Stromal cell of bone marrow (primary cell): ENCODE data around the gene PRPSAP2.

Experiments
- DNase-seq: peaks from one replicate; pipeline ENCODE4 v3.0.0-alpha.2; 2012; ENCODE audit warnings: low read depth

Gene PRPSAP2

DNA sequence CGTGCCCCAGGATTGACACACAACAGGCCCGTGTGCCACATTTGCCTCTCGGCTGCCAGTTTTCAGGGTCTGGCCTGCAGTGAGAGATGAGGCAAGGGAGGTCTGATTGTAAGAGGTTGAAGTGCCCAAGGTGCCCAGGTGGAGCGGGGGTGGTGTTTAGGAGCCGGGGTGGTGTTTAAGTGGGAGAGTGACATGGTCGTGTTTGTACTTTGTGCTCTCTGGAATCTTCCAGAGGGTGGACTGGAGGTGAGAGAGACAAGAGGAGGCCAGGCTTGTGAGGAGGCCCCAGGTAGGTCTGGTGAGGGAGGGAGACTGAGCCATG, 104.5 kb downstream of the PRPSAP2 start:
- no peak for DNase-seq

DNA sequence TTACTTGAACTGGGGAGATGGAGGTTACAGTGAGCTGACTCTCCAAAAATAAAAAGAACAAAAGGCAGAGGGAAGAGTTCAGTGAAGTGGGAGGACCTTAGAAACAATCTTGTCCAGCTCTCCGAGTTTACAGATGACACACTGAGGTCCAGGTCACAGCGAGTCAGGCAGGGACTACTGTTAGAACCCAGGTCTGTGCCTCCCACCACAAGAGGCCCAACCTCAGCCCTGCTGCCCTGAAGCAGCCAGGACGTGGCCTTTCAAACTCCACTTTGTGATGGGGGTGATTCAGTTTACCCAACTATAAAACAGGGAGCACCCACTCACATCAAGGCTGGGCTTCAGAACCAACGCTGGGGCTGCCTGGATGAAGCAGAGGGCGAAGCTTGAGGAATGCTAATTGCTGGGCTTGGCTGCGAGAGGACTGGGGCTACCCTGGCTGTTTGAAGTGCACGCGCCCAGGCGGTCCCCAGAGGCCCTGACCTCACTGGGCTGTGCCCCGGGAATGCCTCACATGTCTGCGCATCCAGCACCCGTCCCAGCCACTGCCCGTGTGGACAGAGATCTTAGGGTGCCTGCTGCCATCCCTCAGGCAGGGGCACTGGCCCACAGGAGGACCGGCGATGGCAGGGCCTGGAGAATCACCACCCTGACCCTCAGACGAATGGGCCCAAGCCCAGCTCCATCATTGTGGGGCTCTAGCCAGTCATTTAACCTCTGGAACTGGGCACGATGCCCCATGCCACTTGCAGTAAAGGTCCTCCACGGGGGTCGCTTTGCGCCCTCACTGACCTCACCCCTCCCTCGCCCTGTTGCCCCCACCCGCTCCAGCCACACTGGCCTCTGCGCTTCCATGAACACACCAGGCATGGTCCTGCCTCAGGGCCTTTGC, 105.4 kb downstream of the PRPSAP2 start:
- DNase-seq: no peak

DNA sequence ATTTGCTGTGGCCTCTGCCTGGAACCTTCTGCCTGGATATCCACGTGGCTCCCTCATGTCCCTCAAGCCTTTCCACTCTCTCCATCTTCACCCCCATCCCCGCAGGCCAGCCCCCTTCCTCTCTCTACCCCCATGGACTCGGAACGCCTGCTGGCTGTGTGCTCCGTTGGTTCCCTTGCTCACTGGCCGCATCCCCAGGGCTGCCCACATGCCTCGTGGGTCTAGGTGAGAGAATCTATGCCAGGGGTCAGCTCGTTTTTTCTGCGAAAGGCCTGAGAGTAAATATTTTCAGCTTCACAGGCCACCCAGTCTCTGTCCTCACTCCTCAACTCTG, 106.1 kb downstream of the PRPSAP2 start:
- DNase-seq: no peak

DNA sequence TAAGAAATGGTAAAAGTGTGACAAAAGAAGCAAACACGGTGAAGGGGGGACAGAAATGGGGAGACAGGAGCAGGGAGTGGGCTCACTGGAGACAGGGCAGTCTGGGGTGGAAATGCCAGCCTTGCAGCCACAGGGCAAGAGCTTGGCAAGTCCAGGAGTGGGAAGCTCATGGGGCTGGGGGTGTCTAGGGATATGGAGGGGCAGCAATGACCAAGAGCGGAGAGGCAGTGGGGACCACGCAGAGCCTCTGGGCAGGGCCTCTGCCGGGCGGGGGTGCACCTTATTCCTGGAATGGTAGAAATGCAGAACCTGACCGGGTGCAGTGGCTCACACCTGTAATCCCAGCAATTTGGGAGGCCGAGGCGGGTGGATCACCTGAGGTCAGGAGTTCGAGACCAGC, 106.6 kb downstream of the PRPSAP2 start:
- no peak for DNase-seq

DNA sequence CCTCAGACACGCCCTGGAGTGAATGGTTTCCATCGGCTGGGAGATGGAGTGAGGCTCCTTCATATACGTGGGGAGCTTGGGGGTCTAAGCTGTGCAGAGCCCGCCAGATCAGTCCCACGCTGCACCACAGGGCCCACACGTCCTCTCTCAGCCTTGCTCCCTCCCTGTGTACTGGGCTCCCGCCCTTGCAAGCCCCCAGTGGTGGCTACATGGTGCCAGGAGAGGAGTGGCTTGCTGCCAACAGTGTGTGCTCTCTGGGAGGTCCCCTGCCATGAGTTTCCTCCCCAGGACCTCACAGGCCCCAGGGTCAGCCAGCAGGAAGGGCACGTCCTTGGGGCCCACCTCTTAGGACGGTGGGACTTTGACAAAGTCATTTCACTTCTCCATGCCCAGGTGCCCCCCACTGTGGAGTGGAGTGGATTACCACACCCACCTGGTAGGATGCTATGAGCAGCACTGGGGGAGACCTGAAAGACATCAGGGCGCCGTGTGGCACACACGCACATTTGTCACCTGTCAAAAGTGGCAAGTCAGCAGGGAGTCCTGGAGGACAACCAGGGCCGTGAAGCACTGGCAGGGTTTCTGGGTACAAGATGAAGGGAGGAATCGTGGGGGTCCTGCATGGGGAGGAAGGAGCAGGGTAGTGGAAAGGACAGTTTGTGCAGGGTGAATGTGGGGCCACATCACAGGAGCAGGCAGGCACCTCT, 107.8 kb downstream of the PRPSAP2 start:
- no peak for DNase-seq

DNA sequence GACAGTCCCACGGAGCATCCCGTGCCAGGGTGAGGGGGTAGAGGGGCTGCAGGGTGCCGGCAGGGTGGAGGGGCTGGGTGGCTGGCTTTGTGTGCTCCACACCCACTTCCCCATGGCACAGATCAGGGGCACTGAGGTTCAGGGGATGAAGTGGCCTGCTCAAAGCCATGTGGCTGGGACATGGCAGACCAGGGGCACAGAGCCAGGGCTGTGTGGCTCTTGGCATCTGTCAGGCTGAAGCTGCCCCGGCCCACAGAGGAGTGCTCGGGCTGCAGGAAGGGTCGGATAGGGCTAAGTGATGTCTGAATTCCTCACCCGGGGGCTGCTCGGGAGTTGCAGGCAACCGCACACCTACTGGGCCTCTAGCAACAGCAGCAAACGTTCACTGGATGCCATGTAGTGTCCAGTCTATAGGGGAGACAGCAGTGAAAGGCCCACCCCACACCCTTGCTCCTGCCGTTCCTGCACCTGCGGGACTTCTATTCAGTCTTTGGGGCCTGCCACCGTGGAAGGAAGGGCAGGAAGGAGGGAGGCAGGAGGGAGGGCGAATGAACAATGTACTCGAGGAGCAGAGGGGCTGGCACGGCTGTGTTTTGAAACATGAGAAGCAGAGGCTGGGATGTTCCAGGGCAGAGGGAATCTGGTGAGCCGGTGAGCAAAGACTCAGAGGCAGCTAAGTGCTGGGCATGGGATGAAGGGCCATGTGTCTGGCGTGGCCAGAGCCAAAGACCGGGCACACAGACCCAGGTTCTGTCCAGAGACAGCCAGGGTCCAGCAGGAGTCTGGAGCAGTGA, 109.1 kb downstream of the PRPSAP2 start:
- no peak for DNase-seq

- no peak for DNase-seq
Measured at GRCh38 chr17:18967916-18968315, 110.0 kb downstream of the PRPSAP2 start.

GRCh38 chr17:18968345-18968744, 110.4 kb downstream of the PRPSAP2 start:
- no peak for DNase-seq

DNA sequence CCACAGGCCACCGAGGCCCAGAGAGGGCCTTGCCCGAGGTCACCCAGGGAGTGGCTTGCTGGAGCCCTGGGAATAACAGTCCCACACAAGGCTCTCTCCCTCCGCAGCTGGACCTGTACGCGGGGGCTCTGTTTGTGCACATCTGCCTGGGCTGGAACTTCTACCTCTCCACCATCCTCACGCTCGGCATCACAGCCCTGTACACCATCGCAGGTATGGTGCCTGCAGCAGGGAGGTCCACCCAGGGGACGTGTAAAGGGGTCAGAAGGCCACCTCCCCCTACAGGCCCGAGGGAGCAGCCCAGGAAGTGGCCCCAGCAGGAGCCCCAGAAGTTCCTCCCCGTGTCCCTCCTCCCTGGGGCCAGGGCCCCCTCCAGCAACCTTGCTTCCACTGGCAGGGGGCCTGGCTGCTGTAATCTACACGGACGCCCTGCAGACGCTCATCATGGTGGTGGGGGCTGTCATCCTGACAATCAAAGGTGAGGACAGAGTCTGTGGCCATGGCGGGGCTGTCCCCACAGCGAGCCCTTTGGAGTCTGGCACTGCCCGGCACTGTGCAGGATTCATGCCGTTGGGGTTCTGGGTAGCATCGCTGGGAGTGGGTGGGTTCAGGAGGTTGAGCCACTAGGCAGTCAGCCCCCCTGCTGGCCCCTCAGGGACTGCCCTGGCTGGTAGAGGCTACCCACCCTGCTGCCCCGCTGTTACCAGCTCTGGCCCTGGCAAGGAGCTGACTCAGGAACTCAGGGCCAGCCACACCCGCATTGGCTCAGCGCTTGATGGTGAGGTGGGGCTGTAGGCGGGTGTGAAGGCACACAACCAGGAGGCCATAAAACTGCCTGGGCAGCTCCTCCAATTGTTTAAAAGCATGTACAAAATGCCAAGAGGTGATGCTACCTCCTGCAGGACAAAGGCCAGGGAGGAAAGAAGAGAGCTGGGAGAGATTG, 111.3 kb downstream of the PRPSAP2 start:
- no peak for DNase-seq

- no peak for DNase-seq
Measured at GRCh38 chr17:18970582-18971480, 112.9 kb downstream of the PRPSAP2 start.

DNA sequence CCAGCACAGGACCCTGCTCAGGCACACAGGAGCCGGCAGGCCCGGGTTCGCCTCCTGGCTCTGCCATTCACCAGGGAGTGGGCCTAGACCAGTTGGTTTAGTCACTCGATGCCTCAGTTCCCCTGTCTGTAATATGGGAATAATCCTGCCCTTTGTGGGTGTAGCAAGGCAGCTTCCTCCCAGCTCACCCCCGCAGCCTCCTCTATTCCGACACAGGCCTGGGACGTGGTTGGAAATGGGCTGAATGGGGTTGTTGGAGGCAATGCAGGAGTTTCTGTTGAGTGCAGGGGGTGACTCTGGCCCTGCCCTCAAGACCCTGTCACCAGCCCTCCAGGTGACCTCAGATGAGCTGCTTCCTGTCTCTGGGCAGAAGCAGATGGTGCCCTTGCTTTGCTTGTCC, 113.9 kb downstream of the PRPSAP2 start:
- DNase-seq: no peak

- DNase-seq: no peak
Measured at GRCh38 chr17:18974407-18975149, 116.6 kb downstream of the PRPSAP2 start.

GRCh38 chr17:18975597-18975996, 117.7 kb downstream of the PRPSAP2 start:
- no peak for DNase-seq

DNA sequence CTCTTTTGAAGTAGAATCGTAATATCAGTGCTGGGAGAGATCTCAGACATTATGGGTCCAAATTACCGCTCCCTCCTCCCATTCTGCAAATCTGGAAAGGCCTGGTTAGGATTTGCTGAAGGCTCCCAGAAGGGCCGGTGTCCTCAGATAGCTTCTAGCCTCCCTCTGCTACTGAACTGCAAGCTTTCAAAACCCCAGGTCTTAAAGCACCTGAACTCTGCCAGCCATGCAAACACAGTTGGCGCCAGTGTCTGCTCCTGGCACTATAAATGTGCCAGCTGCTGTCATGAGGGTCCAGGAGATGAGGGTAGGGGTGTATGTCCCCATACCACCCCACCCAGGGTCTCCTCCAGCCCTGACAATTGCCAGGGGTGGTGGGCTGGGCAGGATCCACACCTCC, 118.3 kb downstream of the PRPSAP2 start:
- DNase-seq: no peak

DNA sequence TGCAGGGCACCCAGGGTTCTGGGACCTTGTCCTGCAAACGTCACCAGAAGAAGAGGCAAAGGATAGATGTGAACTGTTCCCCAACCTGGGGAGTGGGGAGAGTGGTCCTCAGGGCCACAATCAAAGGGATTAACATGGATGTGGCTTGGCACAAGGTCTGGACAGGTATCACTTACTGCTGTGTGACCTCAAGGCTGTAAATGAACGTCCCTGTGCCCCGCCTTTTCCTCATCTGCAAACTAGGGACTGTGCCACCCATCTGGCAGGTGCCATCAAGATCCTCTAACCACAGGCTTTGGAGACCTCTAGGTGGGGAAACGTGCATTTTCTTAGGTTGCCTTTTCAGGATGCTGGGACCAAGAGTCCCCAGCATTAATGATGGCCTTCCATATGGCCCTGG, 119.1 kb downstream of the PRPSAP2 start:
- DNase-seq: no peak

GRCh38 chr17:18977646-18978045, 119.7 kb downstream of the PRPSAP2 start:
- no peak for DNase-seq

DNA sequence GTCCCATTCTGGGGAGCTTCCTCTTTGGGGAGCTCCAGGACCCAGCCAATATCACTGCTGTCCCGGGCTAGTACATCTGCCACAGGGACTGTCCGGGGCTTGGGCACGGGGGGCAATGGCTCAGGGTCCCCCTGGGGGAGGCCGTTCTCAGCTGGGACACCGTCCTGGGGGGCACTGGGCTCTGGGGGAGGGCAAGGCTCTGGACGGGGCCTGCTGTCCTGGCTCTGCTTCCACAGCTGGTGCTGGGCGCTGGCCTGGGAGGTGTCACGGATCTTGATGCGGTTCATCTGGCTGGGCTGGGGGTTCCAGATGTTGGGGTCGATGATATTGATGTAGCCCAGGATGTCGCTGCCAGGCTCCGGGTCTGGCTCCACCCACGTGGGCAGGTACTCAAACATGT, 120.1 kb downstream of the PRPSAP2 start:
- DNase-seq: no peak

DNA sequence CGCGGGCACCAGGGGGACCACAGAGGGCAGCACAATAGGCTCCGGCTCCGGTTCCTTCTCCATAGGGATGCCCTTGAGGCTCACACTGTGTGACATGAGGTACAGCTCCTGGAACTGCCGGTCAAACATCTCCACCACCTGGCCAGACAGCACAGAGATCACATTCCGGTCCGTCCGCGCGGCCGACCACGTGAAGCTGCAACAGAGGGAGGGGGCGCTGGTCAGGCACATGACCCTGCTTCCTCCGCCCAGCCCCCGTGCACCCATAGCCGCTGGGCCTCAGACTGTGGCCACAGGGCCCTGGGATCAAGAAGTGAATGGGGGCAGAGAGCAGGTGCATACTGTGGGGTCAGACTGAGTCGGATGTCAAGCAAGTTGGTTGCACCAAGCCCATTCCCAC, 120.7 kb downstream of the PRPSAP2 start:
- DNase-seq: no peak
